GM20431 (cell line): ENCODE measurements around the gene NDUFS7.

Experiments used
- in situ Hi-C: fragments of 300-500 bp; cut with MseI, MboI; formaldehyde crosslinking; loops from one replicate; pipeline ENCODE4 v1.15.0; 2020; ENCODE audit warnings: low sequenced_read_pairs; ENCODE audit not compliant: unreplicated experiment

The NDUFS7 gene

DNA sequence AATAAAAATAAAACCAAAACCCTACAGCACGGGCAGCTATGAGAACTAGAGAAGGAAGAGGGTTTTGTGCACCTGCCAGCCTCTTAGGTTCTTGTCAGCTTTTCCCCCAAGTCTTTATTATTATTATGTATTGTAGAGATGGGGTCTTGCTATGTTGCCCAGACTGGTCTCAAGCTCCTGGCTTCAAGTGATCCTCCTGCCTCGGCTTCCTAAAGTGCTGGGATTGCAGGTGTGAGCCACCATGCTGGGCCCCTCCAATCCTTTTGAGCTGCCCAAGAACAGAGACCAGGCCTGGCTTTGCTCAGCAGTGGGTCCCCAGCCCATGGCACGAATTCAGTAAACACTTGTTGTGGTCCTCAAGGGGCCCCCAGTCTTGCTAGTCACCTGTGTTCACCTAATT lies 1.5 kb upstream of the NDUFS7 start:
- in situ Hi-C loops, result loop anchor here (25.0 kb wide), 1 partner anchor 95 kb away; the partner anchor contains the start of genes EFNA2 and FAM174C

DNA sequence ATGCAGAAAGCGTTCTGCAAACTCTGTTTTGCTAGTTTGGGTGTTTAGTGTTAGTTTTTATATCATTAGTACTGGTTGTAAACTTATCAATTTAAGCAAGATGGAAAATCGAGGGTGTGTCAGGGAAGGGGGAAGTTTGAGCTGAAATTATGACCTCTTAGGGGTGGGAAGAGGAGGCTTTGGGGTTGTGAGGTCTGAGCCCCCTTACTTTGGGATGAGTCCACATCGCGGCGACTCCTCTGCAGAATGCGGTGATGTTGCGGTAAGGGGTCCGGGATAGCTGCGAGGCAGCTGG lies 743 bp upstream of the NDUFS7 start:
- in situ Hi-C loops, result loop anchor here (25.0 kb wide), 1 partner anchor 96 kb away; the partner anchor contains the start of genes EFNA2 and FAM174C

DNA sequence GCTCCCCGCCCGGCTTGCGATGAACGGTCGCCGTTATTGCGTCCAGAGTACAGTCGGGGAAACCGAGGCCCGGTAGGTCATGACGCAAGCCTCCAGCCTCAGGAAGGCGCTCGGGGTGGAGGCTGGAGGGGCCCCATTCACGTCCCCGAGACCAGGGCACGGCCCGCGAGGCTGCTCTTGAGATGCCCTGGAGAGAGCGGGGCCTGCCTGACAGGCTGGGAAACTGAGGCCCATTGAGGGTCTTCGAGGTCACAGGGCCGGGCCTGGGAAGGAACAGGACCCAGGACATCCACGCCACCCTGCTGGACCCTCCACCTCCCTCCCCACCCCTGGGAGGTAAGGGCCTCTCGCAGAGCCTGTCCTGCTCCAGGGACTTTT lies 367 bp downstream of the NDUFS7 start:
- in situ Hi-C loops, result loop anchor here (25.0 kb wide), 1 partner anchor 97 kb away; the partner anchor contains the start of genes EFNA2 and FAM174C

DNA sequence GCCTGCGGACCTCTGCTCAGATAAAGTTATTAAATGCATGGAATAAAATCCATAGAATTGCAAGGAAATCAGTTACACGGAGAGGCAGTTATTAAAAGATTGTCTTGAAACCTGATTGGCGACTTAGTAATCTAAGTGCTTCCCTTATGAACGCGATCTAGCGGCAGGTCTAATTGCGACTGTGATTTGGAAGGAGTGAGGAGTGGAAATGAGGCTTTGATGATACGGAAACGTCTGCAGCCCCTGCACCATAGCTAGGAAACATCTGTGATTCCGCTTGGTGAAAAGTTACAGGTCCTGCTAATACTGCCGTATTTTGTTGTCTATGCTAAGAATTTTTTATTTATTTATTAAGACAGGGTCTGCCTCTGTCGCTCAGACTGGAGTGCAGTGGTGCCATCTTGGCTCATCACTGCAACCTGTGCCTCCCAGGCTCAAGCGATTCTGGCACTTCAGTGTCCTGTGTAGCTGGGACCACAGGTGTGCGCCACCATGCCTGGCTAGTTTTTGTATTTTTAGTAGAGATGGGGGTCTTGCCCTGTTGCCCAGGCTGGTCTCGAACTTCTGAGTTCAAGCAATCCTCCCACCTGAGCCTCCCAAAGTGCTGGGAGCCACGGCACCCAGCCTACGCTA lies 887 bp downstream of the NDUFS7 start:
- in situ Hi-C loops, result loop anchor here (25.0 kb wide), 1 partner anchor 97 kb away; the partner anchor contains the start of genes EFNA2 and FAM174C

DNA sequence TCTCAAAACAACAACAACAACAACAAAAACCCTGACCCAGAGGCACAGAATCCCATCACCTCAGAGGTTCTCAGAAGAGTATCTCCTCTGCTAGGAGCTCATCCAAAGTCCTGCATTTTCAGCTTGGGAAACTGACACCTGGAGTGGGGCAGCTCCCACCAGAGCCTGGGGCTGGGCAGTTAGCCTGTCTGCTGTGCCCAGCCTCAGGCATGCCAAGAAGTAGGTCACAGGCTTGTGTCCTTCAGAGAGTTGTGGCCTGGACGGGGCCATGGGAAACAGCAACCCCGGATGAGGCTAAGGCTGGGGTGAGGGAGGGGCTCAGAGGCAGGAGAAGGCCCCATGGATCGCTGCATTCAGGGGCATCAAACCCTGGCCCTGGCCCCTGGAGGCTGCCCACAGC lies 2.1 kb downstream of the NDUFS7 start:
- in situ Hi-C loops, result loop anchor here (25.0 kb wide), 1 partner anchor 99 kb away; the partner anchor contains the start of genes EFNA2 and FAM174C

DNA sequence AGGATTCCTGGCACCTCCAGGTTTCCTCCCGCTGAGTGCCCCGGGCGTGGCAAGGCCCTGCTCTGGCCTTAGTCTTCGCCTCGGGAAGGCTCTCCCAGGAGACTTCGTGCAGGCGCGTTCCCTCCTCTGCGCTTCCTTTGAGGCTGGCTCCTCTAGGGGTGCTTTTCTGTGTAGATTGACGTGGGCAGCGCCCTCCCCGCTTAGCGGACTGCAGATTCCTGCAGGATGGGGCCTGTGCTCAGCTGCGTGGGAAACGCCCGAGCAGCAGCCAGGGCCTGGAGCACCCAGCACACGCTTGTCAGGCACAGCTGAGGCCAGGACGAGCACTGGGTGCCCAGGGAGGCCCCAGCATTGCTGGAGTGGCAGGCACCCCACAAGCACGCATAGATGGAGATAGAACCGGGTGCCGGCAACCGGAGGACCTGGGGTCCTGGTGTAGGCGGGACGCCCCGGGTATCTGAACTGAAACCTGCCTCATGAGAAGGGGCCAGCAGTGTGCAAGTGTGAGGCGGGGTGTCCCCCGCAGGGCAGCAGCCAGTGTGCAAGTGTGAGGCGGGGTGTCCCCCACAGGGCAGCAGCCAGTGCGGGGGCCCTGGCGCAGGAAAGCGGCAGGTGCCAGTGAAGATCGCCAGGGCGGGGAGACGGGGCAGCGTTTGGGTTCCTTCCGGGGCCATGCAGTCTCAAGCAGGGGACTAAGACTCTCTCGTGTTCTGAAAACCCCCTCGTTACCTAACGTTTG lies 3.4 kb downstream of the NDUFS7 start:
- in situ Hi-C loops, result loop anchor here (25.0 kb wide), 1 partner anchor 100 kb away; the partner anchor contains the start of genes EFNA2 and FAM174C

DNA sequence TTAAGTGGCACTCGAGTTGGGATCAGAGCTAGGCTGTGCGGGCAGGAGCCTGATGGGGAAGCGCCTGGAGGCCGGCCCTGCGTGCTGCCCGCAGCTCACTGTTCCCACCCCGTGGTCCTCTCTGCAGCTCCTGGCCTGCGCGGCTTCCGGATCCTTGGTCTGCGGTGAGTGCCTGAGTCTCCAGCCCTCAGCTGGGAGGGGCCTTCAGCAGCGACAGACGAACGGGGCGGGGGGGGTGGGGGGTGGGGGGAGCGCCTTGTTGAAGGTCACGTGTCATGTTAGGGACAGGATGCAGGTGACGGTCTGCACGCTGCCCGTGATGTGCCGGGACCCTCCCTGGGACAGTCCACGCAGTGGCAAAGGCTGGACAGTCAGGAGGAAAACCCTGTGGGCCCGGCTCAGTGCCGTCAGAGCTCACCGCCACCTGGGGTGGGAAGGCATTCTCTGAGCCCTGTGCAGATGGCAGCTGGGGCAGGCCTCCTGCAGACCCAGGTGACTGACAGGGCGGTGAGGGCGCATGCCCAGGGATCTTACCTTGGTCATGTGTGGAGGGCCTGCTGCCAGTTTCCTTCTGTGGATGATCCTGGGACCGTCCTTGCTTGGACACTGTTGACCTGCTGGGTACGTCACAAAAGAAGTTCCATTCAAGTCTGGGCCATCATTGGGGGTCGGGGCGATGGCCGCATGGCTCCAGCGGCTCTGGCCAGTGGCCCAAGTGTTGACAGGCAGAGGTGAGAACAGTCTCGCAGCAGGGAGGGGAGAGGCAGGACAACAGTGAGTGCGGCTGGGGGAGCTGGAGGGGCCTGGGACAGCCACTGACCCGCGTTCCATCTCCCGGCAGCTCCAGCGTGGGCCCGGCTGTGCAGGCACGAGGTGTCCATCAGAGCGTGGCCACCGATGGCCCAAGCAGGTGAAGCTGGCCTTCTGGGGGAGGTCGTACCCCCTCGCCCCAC lies 4.3 kb downstream of the NDUFS7 start:
- in situ Hi-C loops, result loop anchor here (25.0 kb wide), 1 partner anchor 101 kb away; the partner anchor contains the start of genes EFNA2 and FAM174C

DNA sequence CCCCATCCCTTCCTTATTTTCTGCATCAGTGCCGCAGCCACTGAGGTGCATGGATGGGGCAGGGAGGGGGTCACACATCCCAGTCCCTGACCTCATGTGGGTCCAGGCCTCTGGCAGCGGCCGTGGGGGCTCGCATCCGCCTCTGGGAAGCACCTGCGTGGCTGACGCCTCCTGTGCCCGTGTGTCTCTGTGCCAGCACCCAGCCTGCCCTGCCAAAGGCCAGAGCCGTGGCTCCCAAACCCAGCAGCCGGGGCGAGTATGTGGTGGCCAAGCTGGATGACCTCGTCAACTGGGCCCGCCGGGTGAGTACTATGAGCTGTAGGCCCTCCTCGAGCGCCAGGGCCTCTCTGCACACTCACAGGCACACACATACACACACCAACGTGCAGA lies 4.9 kb downstream of the NDUFS7 start:
- in situ Hi-C loops, result loop anchor here (25.0 kb wide), 1 partner anchor 101 kb away; the partner anchor contains the start of genes EFNA2 and FAM174C

DNA sequence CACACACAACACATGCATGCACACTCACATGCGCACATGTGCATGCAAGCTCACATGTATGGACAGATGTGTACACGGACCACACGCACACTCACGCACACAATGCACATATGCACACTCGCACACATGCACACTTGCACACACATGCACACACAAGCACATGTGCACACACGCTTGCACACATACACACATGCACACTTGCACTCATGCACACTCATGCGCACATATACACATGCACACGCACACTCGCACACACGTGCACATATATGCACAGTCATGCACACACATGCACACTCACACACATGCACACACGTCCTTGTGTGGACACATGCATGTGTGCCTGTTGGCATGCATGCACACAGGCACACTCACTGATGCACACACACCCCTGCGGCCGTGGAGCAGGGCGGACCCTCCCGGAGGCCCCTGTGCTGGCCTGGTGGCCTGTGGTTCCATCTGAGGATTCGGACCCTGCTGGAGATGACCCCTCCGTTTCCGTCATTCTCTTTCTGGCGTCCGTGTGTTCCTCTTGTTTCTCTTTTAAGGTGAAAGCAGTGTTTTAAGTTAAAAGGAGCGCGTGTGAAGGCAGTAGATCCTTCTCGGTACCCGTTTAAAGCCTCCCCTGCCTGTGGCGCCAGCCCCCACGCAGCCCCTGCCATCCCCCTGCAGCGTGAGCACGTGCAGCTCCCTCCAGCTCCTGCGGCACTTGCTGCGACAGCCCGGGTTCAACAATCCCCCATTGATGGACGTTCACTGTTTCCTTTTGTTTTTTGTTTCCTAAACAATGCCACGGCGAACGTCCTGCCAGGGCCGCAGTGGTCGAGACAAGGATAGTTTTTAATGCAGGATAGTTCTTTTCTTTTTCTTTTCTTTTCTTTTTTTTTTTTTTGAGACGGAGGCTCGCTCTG lies 5.6 kb downstream of the NDUFS7 start:
- in situ Hi-C loops, result loop anchor here (25.0 kb wide), 1 partner anchor 102 kb away; the partner anchor contains the start of genes EFNA2 and FAM174C

DNA sequence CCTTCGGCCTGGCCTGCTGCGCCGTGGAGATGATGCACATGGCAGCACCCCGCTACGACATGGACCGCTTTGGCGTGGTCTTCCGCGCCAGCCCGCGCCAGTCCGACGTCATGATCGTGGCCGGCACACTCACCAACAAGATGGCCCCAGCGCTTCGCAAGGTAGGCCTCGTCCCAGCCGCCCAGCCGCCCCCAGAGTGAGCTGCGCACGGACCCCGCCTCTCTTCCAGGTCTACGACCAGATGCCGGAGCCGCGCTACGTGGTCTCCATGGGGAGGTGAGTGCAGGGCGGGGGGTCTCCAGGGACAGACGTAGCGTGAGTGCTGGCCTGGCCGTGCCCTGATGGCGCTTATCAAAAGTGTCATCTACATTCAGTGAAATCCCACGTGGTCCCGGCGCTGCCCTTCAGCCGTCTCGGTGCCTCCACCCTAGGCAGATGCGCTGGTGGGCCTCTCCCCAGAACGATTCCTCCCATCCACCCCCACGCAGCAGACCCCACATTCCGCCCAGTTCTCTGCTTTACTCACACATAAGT lies 7.2 kb downstream of the NDUFS7 start:
- in situ Hi-C loops, result loop anchor here (25.0 kb wide), 1 partner anchor 104 kb away; the partner anchor contains the start of genes EFNA2 and FAM174C

DNA sequence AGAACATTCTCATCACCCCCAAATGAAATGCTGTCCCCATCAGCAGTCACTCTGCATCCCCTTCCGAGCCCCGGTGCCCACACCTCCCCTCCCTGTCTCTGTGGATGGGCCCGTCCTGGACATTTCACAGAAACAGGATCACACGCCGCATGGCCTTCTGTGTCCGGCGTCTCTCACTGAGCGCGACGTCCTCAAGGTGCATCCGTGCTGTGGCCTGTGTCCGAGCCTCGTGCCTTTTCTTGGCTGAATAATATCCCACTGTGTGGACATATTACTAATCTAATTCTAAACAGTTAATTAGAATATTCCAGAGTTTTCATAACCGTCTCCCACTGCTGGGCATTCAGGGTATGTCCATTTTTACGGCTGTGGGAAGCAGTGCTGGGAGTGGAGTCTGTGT lies 8.7 kb downstream of the NDUFS7 start:
- in situ Hi-C loops, result loop anchor here (25.0 kb wide), 1 partner anchor 105 kb away; the partner anchor contains the start of genes EFNA2 and FAM174C

DNA sequence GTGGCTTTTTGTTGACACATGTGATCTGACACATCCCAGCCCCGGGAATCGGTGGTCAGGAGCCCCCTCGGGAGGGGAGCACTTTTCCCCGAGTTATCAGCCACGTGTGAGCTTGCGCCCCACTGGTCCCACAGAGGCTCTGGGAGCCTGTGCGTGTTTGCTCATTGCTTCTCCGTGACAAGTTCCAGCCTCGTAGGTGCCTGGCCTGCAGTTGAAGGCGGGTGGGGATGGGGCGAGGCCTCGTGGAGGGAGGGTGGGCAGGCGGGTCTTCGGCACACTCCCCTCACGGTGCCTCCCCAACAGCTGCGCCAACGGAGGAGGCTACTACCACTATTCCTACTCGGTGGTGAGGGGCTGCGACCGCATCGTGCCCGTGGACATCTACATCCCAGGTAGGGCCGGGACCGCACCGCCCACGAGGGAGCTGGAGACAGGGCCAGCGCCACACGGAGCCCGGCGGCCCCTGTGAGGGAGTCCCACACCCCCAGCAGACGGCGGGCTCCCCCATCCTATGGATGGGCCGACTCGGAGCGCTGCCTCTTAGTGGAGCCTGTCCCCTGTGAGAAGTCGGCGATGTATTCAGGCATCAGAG lies 9.3 kb downstream of the NDUFS7 start:
- in situ Hi-C loops, result loop anchor here (25.0 kb wide), 1 partner anchor 106 kb away; the partner anchor contains the start of genes EFNA2 and FAM174C

DNA sequence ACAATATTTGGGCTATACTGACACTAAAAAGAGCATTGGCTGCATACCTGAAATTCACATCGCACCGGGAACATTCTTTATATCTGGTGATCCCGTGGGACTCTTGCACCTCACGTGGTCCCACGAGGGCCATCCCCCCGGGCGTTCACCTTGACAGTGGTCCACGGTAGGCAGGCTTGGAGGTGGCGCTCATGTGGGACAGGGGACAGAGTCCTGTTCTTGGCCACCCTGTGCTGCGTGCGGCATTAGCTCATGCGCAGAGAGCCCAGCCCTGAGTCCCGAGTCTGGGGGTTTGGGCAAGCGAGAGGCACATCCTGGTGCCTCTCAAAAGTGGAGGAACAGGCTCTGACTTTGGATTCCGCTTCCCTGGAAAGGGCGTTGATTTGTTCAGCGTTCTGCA lies 10.1 kb downstream of the NDUFS7 start:
- in situ Hi-C loops, result loop anchor here (25.0 kb wide), 1 partner anchor 107 kb away; the partner anchor contains the start of genes EFNA2 and FAM174C

DNA sequence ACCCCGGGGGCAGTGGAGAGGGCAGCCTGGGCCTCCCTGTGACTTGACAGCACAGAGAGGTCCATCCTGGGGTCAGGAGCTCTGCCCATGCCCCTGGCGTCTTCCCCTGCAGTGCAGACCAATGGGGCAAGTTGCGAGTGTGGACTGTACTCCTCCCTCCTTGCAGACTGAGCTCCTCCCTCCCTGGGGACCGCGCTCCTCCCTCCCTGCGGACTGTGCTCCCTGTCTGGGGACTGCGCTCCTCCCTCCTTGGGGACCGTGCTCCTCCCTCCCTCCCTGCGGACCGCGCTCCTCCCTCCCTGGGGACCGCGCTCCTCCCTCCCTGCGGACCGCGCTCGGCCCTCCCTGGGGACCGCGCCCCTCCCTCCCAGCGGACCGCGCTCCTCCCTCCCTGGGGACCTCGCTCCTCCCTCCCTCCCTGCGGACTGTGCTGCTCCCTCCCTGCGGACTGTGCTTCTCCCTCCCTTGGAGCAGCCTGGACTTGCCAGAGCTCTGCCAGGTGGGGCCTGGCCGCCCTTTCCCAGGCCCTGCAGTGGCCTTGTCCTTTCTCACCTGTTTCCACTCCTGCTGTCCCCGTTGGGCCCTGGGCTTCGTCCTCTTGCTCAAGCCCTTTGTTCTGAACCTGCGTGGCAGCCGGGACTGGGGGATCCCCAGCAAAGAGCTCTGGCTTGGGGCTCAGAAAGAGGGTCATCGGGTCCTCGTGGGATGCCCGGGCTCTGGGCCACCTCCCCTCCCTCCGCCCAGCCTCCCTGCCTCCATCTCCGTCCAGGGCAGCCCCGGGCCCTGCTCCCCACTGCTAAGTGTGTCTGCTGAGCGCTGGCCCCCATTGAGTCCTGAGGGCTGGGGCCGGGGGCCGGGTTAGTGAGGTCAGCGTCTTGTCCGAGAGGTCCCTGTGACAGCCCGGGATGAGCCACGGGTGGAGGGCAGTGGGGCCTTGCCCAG lies 10.8 kb downstream of the NDUFS7 start:
- in situ Hi-C loops, result loop anchor here (25.0 kb wide), 1 partner anchor 107 kb away; the partner anchor contains the start of genes EFNA2 and FAM174C

DNA sequence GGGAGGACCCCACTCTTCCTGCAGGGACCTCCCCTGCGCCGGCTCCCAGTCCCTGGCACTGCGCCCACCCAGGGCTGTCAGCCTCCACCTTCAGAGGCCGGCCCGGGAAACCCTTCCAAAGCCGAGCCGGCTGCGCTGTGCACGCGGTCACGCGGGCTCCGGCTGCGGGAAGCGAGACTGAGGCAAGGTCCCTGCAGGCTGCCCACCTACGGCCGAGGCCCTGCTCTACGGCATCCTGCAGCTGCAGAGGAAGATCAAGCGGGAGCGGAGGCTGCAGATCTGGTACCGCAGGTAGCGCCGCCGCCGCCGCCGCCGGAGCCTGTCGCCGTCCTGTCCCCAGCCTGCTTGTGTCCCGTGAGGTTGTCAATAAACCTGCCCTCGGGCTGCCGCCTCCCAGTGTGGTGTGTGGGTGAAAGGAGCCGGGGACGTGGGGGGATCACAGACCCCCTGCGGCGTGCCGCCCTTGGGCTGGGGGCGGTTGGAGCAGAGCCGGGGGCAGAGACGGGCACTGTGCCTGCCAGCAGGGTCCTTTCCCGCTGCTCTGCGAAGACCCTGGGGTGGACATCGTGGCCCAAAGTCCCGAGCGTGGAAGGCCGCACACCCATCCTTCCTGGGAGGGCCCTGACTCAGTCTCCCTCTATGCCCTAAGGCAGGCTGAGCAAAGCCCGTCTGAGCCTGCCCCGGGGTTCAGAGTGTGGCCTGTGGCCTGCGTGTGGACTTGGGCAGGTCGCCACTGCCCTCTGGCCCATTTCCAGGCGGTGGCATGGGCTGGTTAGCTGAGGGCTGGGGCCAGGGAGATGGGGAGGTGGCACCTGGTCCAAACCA lies 11.7 kb downstream of the NDUFS7 start:
- in situ Hi-C loops, result loop anchor here (25.0 kb wide), 1 partner anchor 108 kb away; the partner anchor contains the start of genes EFNA2 and FAM174C
